ENCODE results near the gene ZBTB7C.

The ZBTB7C gene

DNA sequence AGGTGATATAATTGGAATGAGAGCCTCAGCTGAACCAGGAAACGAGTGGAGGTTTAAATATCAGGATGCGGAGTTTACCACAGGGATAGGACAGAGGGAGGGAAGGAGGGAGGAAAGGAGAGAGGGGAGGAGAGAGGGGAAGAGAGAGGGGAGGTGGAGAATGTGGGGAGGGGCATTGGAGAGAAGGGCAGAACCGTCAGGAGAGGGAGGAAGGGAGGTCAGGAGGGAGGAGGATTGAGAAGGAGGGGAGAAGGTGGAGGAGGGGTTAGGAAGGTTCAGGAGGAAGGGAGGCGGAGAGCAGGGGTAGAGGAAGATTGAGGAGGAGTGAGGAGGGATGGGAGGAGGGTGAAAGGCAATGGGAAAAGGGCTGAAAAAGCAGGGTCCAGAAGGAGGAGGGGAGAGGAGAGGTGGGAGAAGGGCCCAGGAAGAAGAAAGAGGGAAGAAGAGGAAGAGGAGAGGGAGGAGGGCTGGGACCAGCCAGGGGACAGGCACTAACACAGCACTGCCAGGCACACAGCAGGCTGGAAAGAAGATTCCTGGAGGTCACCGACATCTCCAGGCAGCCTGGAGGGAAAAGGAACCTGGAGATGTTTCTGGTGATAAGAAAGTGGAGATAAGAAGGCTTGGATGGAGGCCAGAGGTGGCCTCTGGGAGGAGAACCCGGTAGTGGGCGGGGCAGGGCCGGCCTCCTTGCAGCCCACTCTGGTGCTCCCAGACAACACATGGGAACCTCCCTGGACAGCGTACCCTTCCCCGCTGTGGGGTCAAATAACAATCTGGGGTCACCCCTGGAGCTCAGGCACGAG lies 302.0 kb downstream of the ZBTB7C start:
- no peak for DNase-seq

DNA sequence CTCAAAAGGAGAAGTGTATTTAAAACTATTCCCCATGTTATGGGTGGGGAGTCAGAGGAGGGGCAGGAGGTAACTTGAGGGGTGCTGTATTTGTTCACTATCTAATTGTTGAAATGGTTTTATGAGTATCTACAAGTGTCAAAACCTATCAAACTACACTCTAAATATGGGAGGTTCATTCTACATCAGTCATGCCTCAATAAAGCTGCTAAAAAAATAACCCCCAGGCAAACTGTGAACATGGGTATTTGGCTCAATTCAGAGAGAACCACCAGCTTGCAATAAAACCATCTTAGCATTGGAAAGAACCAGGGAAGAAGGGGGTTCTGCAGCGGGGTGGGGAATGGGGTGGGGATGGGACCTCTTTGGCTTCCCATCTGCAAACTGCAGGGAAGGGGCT lies 302.7 kb downstream of the ZBTB7C start:
- DNase-seq, result no peak

GRCh38 chr18:48105317-48105716 lies 303.9 kb downstream of the ZBTB7C start:
- no peak for DNase-seq

- no peak for DNase-seq
These were observed 304.5 kb downstream of the ZBTB7C start for GRCh38 chr18:48104705-48105104.

DNA sequence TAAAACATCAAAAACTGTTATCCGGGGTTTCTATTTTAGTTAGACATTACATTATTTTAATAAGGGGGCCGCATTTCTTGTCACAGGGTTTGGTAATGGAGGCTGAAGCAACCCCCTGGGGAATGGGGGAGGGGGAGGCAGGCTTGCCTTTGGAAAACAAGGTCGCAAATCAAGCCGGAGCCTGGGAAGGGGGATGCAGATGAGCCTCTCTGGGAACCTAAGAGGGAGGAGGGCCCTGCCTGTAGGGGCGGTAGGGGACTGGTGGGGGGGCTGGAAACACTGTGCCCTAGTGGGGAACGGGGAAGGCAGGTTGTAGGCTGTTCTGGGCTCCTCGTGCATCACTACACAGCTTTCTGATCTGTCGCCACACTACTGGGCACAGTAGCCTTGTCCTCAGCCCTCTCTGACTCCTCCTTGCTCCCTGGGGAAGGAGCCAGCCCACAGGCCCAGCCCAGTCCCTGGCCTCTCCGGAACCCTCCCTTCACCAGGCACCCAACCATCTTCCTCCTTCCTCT lies 308.5 kb downstream of the ZBTB7C start:
- no peak for DNase-seq

GRCh38 chr18:48100165-48100575 lies 309.0 kb downstream of the ZBTB7C start:
- no peak for DNase-seq

GRCh38 chr18:48099481-48100164 lies 309.6 kb downstream of the ZBTB7C start:
- DNase-seq, result no peak

DNA sequence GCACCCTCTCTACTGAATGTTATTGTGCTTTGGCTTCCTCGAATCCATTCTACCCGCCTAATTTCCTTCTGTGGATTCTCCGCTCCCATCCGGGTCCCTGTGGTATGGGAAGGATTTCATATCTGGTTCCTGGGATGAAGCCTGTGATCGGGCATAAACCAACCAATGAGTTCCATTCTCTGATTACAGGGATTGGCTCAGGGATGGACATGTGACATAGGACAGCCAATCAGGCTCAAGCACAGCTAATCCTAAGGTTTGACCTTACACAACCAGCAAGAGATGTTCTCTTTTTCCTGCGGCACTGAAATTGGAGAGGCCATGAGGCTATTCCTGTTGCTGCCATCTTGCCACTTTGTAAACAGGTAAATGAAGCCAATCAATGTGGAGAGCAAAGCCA lies 310.6 kb downstream of the ZBTB7C start:
- no peak for DNase-seq

GRCh38 chr18:48098007-48098406 lies 311.2 kb downstream of the ZBTB7C start:
- DNase-seq, result no peak

- DNase-seq, result no peak
These were observed 313.5 kb downstream of the ZBTB7C start for GRCh38 chr18:48095726-48096125.

DNA sequence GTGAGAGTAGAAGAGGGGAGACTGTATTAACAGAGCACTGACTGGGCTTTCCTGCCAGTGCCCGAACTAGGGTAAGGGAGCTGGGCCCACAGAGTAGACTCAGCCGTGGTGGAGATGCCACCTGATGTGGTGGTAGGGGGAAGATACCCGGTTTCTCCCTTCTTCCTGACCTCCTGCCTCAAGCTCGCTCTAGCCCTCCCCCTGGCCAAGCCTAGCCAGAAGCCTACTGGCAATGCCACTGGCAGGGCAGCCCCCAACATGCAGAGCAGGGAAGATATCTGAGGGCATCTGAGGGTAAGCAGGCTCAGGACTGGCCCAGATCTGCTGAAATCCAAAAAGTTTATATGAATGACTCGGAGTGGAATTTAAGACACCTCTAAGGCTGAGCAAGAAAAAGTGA lies 316.1 kb downstream of the ZBTB7C start:
- DNase-seq, result no peak

DNA sequence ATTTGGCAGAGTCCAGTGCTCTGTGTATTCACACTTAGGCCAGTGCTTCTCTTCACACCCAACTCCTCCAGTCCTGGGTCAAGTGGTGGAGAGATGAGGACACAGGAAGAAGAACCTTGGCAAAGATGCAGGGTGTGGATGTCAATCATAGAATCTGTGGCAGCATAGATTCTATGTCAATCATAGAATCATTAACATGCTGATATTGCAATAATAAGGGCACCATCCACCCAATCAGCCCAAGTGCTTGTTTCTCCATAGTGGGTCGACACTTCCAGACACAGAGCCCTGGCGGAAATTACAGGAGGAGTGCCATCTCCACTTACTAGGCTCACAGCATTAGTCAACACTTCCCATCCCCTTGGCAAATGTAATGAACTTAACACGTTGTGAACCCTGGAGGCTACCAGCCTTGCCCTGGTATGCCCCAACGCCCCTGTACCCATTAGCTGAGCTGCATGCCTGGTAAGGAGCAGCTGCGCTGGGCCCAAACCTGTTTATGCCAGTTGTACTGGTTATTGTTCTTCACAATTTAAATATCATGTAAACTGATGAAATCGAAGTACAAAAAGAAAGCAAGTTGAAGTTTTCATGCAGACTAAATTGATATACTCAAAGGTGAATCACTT lies 317.2 kb downstream of the ZBTB7C start:
- DNase-seq, result no peak

GRCh38 chr18:48090702-48091101 lies 318.5 kb downstream of the ZBTB7C start:
- DNase-seq, result no peak

GRCh38 chr18:48090021-48090420 lies 319.2 kb downstream of the ZBTB7C start:
- DNase-seq, result no peak

- DNase-seq, result no peak
These were observed 323.2 kb downstream of the ZBTB7C start for GRCh38 chr18:48085781-48086487.

DNA sequence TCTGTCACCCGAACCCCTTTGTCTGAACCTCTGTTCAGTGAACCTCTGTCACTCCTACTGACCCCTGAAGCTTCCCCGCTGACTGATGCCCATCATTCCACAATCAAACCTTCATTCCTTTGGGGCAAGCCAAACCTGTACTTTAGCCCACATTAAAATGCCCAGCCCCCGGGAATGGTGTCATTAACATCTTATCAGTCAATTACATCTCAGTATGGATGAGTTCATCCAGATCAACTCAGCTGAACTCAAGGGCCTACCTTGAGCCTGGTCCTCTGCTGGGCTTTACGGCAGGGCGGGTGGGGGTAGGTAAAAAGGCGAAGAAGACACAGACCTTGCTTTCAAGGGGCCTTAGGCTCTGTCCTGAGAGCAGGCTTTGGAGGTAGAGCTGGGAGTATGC lies 324.3 kb downstream of the ZBTB7C start:
- DNase-seq, result no peak

GRCh38 chr18:48084041-48084757 lies 325.0 kb downstream of the ZBTB7C start:
- no peak for DNase-seq

GRCh38 chr18:48080546-48080945 lies 328.6 kb downstream of the ZBTB7C start:
- no peak for DNase-seq

DNA sequence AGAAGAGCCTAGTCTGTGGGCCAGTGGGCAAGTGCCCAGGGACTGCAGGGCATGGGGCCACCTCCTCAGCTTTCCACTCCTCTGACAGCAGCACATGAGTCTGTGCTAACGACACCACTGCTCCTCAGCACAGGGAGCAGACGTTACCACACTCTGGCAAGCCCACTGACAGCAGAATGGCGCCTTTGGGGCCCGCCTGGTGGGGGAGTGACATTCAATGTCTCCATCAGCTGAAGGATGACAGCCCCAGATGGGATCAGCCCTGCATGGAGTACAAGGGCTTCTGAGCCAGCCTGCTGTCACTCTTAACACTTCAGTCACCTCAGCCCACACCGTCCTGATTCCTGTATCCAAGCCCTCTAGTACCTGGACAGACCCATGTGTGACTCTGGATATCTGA lies 329.3 kb downstream of the ZBTB7C start:
- DNase-seq, result no peak

DNA sequence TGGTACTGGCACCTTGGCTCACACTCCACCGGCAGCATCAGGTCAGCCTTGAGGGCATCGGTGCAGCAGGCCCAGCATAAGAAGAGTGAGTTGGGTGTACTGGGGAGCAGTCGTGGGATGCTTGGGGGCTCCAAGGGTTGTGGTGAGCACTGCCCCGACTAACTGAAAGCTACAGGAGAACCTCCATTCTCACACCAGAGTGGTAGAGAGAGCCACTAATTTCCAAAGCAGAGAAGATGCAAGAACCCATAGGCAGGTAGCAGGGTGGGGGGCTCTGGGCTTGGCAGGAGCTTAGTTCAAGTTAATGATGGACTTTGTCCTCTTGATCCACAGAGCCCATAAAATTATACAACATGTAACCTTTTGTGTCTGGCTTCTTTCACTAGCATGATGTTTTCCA lies 330.7 kb downstream of the ZBTB7C start:
- DNase-seq, result no peak

DNA sequence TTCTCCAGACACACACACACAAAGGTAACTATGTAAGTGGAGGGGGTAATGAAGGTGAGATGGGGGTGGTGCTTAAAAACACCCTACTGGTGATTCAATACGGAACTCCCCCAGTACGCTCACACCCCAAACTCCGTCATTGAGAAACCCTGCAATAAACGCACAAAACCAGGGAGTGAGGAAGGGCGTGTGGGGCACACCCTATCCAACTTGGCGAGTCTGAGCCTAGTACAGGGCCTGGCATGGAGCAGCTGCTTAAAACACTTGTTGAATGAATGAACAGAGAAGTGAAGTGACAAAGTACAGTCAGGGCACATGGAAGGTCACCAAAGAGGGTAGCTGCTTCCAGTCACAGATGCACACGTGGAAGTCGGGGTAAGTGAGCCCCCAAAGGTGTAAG lies 331.9 kb downstream of the ZBTB7C start:
- no peak for DNase-seq

- no peak for DNase-seq
These were observed 332.7 kb downstream of the ZBTB7C start for GRCh38 chr18:48076461-48076860.

DNA sequence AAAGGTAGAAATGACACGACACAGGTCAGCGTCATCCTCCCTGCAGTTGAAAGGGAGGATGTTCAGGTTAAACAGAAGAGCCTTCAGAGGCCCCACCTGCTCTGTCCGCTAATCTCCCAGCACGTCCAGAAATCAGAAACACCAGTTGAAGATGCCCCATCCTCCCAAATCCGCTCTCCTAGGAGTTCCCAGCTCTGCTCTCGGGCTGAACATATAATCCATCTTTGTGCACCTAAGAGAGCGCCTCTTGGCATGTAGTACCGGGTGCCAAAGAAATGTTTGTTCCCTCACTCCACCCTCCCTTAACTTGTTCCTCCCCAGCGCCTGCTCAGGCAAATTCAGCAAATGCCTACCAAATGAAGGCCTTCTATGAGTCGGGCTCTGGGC lies 333.5 kb downstream of the ZBTB7C start:
- no peak for DNase-seq

All from CD4-positive, alpha-beta T cell treated with Interleukin-6 for 4 hours (primary cell).